Measurements from ENCODE around the gene COA6.

COA6 gene

GRCh38 chr1:234412830-234413229 lies 39.6 kb downstream of the COA6 start:
- DNase-seq (ENCODE audit: low read depth in 2 of 2), result no peak

DNA sequence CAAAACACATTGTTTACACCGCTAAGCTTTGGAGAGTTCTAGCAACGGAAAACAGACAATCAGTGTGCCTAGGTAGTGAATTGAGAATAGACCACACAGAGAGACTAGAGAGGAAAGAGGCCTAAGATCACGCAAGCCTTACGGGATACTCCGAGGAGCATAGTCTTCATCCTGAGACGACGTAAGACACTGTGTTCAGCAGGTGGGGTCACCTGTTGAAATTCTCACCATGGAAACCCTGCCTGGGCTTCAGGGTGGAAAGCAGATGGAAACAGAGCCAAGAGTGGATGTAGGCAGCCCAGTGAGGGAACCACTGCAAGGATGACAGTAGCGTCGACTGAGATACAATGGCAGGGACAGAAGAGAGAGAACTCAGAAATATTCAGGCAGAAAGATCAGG lies 40.2 kb downstream of the COA6 start:
- DNase-seq (ENCODE audit: low read depth in 2 of 2), result no peak

DNA sequence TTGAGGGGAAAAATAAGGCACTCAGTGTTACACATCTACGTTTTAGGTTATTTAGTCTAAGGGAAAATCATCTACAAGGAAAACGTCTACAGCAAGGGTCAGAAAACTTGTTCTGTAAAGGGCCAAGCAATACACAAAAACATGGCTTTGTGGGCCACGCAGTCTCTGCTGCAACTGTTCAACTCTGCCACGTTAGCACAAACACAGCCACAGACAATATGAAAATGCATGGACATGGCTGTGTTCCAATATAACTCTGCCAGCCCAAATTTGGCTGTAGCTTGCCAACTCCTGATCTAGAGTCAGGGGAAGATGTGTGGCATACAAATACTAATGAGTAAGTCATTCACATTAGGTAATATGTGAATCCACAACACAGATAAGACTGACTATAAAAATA lies 40.7 kb downstream of the COA6 start:
- no peak for DNase-seq (ENCODE audit: low read depth in 2 of 2)

- no peak for DNase-seq (ENCODE audit: low read depth in 2 of 2)
Measured at GRCh38 chr1:234427950-234428646, 54.8 kb downstream of the COA6 start.

DNA sequence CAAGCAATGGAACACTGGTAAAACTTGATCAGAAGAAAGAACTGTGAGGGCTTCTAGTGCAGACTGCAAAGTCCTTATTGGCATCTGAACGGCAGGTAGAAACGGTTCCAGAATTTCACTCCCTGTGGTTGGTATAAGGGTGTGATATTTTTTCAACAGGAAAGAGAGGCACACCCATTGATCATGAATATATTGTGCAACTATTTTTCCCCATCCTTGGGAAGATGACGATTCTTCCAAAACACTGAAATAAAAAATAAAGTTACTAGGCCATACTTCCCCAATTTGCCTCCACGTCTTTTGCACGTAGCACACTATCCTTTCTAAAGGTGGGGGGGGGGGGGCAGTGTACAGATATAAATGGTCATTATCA lies 56.2 kb downstream of the COA6 start:
- no peak for DNase-seq (ENCODE audit: low read depth in 2 of 2)

- DNase-seq (ENCODE audit: low read depth in 2 of 2), result no peak
Measured at GRCh38 chr1:234430691-234431090, 57.4 kb downstream of the COA6 start.

- DNase-seq (ENCODE audit: low read depth in 2 of 2), result no peak
Measured at GRCh38 chr1:234431255-234431654, 58.0 kb downstream of the COA6 start.

DNA sequence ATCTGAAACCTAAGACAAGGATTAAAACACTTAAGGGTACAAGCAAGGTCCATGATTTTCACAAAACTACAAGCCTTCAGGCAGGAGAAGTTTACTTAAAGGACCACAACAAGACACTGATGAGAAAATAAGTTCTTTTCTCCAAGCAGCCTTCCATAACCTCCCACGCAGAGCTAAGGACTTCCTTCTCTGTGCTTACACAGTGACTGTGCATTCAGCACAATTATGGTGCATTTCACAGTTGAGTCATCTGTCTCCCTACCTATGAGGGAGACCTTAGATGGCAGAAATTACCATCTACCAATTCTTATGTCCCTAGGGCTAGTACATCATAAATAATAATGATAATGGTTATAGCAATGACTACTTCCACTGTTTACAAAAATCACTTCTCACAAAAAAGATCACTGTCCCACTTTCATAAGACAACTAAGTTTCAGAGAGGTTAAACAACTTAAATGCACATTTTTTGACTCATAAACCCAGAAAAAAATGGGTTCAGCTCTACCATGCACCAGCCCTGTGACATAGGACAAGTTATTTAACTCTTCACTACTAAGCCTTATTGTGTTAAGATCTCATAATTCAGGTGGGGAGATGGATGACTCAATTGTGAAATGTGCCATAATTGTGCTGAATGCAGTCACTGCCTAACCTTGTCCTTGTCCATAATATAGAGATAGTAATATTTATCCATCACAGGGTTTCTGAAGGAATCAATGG lies 60.5 kb downstream of the COA6 start:
- no peak for DNase-seq (ENCODE audit: low read depth in 2 of 2)
